ENCODE data around the gene PSIP1.

DNA sequence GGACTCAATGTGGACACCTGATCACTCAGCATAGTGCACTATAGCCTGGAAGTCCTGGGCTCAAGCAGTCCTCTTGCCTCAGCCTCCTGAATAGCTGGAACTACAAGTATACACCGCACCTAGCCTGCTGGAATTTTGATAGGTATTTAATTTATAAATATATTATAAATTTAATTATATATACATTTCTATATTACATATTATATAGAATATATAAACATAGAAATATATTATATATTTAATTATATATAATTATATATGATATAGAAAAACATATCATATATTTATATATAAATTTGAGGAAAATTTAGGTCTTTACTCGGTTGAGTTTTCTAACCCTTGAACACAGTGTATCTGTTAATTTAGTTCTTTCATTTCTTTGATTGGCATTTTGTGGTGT lies 15.2 kb upstream of the PSIP1 start:
- TF ChIP-seq, protein P1, sequence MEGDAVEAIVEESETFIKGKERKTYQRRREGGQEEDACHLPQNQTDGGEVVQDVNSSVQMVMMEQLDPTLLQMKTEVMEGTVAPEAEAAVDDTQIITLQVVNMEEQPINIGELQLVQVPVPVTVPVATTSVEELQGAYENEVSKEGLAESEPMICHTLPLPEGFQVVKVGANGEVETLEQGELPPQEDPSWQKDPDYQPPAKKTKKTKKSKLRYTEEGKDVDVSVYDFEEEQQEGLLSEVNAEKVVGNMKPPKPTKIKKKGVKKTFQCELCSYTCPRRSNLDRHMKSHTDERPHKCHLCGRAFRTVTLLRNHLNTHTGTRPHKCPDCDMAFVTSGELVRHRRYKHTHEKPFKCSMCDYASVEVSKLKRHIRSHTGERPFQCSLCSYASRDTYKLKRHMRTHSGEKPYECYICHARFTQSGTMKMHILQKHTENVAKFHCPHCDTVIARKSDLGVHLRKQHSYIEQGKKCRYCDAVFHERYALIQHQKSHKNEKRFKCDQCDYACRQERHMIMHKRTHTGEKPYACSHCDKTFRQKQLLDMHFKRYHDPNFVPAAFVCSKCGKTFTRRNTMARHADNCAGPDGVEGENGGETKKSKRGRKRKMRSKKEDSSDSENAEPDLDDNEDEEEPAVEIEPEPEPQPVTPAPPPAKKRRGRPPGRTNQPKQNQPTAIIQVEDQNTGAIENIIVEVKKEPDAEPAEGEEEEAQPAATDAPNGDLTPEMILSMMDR (conservative IDR thresholded peaks at IDR 0.05), result no peak
- TF ChIP-seq EZH2 (IDR thresholded peaks at IDR 0.05; ENCODE audit: low read depth), result no peak

All from PC-9 (cell line).